ENCODE data around the gene MPHOSPH9. TPM values are rescaled to one million over a fixed set of nuclear protein-coding genes. Genes with fewer than 3 reads are reported as not detected.

Gene MPHOSPH9
- total RNA-seq, 2 experiments from 2014 or later: 148 to 149 TPM

- ATAC-seq (no peak), DNase-seq (no peak)
- Mint-ChIP-seq H3K36me3 (ENCODE audit: low read depth) (peaks cover 4% of the 10 kb centered on the region), H3K27me3 (ENCODE audit: low read depth) (no peaks in the 10 kb centered on the region), H3K4me1 (ENCODE audit: low read depth) (peaks cover 49% of the 10 kb centered on the region), H3K9me3 (ENCODE audit: insufficient read depth) (no peaks in the 10 kb centered on the region), H3K4me3 (no peak overlapping the region), H3K27ac (peak overlapping the region; percentile 68)
- POLR2A ChIA-PET: interaction anchor here (0.8 to 6.0 kb wide), 5 partner anchors 14 to 46 kb away, joined by 3 to 40 read pairs (median 5); no protein-coding TSS in a partner anchor
- CTCF ChIA-PET: interaction anchor here (0.6 to 3.7 kb wide), 6 partner anchors 8 to 46 kb away, joined by 3 to 32 read pairs (median 7); no protein-coding TSS in a partner anchor
Measured at GRCh38 chr12:123121670-123122069, 111.3 kb downstream of the MPHOSPH9 start.

GRCh38 chr12:123120452-123121166 lies 112.3 kb downstream of the MPHOSPH9 start:
- POLR2A ChIA-PET: interaction anchor here (0.8 to 6.0 kb wide), 9 partner anchors 11 to 45 kb away, joined by 3 to 40 read pairs (median 5); partner anchors contain the start of gene PITPNM2
- Mint-ChIP-seq H3K4me3 (peak overlapping the region; percentile 26), H3K27me3 (ENCODE audit: low read depth) (no peaks in the 10 kb centered on the region), H3K27ac (peak overlapping the region; percentile 93), H3K4me1 (ENCODE audit: low read depth) (peaks cover 47% of the 10 kb centered on the region), H3K36me3 (ENCODE audit: low read depth) (peaks cover 4% of the 10 kb centered on the region), H3K9me3 (ENCODE audit: insufficient read depth) (no peaks in the 10 kb centered on the region)
- peak; percentile 61 for ATAC-seq
- CTCF ChIA-PET: interaction anchor here (0.7 to 3.7 kb wide), 9 partner anchors 9 to 117 kb away, joined by 3 to 32 read pairs (median 7); no protein-coding TSS in a partner anchor
- peak; percentile 54 for DNase-seq

GRCh38 chr12:123119808-123120207 lies 113.1 kb downstream of the MPHOSPH9 start:
- ChIA-PET CTCF (interaction anchor here (0.7 to 3.7 kb wide), 8 partner anchors 12 to 118 kb away, joined by 3 to 32 read pairs (median 9); no protein-coding TSS in a partner anchor), POLR2A (interaction anchor here (0.8 to 6.0 kb wide), 6 partner anchors 12 to 113 kb away, joined by 3 to 40 read pairs (median 6); partner anchors contain the start of genes MPHOSPH9, MTRFR and PITPNM2)
- Mint-ChIP-seq H3K4me1 (ENCODE audit: low read depth) (peaks cover 53% of the 10 kb centered on the region), H3K4me3 (no peak overlapping the region), H3K27ac (peak overlapping the region; percentile 93), H3K27me3 (ENCODE audit: low read depth) (no peaks in the 10 kb centered on the region), H3K9me3 (ENCODE audit: insufficient read depth) (no peaks in the 10 kb centered on the region), H3K36me3 (ENCODE audit: low read depth) (peaks cover 4% of the 10 kb centered on the region)
- ATAC-seq: peak; percentile 70
- DNase-seq: peak; percentile 58

GRCh38 chr12:123118497-123118896 lies 114.4 kb downstream of the MPHOSPH9 start:
- ATAC-seq (no peak), DNase-seq (no peak)
- ChIA-PET CTCF (interaction anchor here (1.2 to 2.9 kb wide), 3 partner anchors 11 to 120 kb away, joined by 3 to 12 read pairs (median 4); no protein-coding TSS in a partner anchor), POLR2A (interaction anchor here (0.7 to 6.0 kb wide), 4 partner anchors 11 to 114 kb away, joined by 3 to 40 read pairs (median 17); partner anchors contain the start of genes MPHOSPH9 and MTRFR)
- Mint-ChIP-seq H3K27ac (no peak overlapping the region), H3K4me1 (ENCODE audit: low read depth) (peaks cover 57% of the 10 kb centered on the region), H3K4me3 (no peak overlapping the region), H3K9me3 (ENCODE audit: insufficient read depth) (no peaks in the 10 kb centered on the region), H3K27me3 (ENCODE audit: low read depth) (no peaks in the 10 kb centered on the region), H3K36me3 (ENCODE audit: low read depth) (peaks cover 4% of the 10 kb centered on the region)

- Mint-ChIP-seq H3K36me3 (ENCODE audit: low read depth) (peaks cover 4% of the 10 kb centered on the region), H3K27ac (peak overlapping the region; percentile 35), H3K27me3 (ENCODE audit: low read depth) (no peaks in the 10 kb centered on the region), H3K4me1 (ENCODE audit: low read depth) (peaks cover 51% of the 10 kb centered on the region), H3K9me3 (ENCODE audit: insufficient read depth) (no peaks in the 10 kb centered on the region), H3K4me3 (no peak overlapping the region)
- CTCF ChIA-PET: interaction anchor here (2.3 to 2.4 kb wide), 2 partner anchors 40 to 118 kb away, joined by 6 read pairs; partner anchors contain the start of genes MPHOSPH9 and MTRFR
- ATAC-seq: no peak
- POLR2A ChIA-PET: no interaction called here
- no peak for DNase-seq
Measured at GRCh38 chr12:123115409-123116121, 117.4 kb downstream of the MPHOSPH9 start.

GRCh38 chr12:123114304-123115083 lies 118.4 kb downstream of the MPHOSPH9 start:
- H3K27me3 Mint-ChIP-seq (ENCODE audit: low read depth): no peaks in the 10 kb centered on the region
- ChIA-PET POLR2A (interaction anchor here (0.8 kb wide), 1 partner anchor 19 kb away, joined by 3 read pairs; no protein-coding TSS in a partner anchor), CTCF (interaction anchor here (0.6 to 2.4 kb wide), 5 partner anchors 8 to 598 kb away, joined by 3 to 6 read pairs (median 4); partner anchors contain the start of genes ATP6V0A2, MPHOSPH9 and MTRFR)

GRCh38 chr12:123113026-123113425 lies 119.9 kb downstream of the MPHOSPH9 start:
- Mint-ChIP-seq H3K27me3 (ENCODE audit: low read depth) (no peaks in the 10 kb centered on the region), H3K4me3 (no peak overlapping the region), H3K9me3 (ENCODE audit: insufficient read depth) (no peaks in the 10 kb centered on the region), H3K36me3 (ENCODE audit: low read depth) (peaks cover 10% of the 10 kb centered on the region), H3K4me1 (ENCODE audit: low read depth) (peaks cover 47% of the 10 kb centered on the region), H3K27ac (no peak overlapping the region)
- DNase-seq (no peak), ATAC-seq (no peak)
- POLR2A ChIA-PET: interaction anchor here (1.3 kb wide), 1 partner anchor 38 kb away, joined by 3 read pairs; no protein-coding TSS in a partner anchor
- CTCF ChIA-PET: interaction anchor here (1.9 kb wide), 1 partner anchor 69 kb away, joined by 4 read pairs; no protein-coding TSS in a partner anchor

More at GRCh38 chr12:123114304-123115083, 118.4 kb downstream of the MPHOSPH9 start:
- peaks cover 8% of the 10 kb centered on the region for H3K36me3 Mint-ChIP-seq (ENCODE audit: low read depth)
- H3K27ac Mint-ChIP-seq: no peak overlapping the region
- no peak overlapping the region for H3K4me3 Mint-ChIP-seq
- no peak for ATAC-seq
- no peak for DNase-seq
- H3K4me1 Mint-ChIP-seq (ENCODE audit: low read depth): peaks cover 43% of the 10 kb centered on the region
- H3K9me3 Mint-ChIP-seq (ENCODE audit: insufficient read depth): no peaks in the 10 kb centered on the region

GRCh38 chr12:123111498-123112165 lies 121.3 kb downstream of the MPHOSPH9 start:
- ATAC-seq: peak; percentile 13

GRCh38 chr12:123109319-123109772 lies 123.6 kb downstream of the MPHOSPH9 start:
- Mint-ChIP-seq H3K4me1 (ENCODE audit: low read depth) (peaks cover 63% of the 10 kb centered on the region), H3K9me3 (ENCODE audit: insufficient read depth) (no peaks in the 10 kb centered on the region), H3K4me3 (no peak overlapping the region), H3K36me3 (ENCODE audit: low read depth) (peaks cover 31% of the 10 kb centered on the region), H3K27ac (no peak overlapping the region), H3K27me3 (ENCODE audit: low read depth) (no peaks in the 10 kb centered on the region)
- ATAC-seq (no peak), DNase-seq (no peak)
- POLR2A ChIA-PET: interaction anchor here (1.1 to 1.7 kb wide), 2 partner anchors 11 to 134 kb away, joined by 3 to 6 read pairs; partner anchors contain the start of gene OGFOD2
- CTCF ChIA-PET: interaction anchor here (4.9 kb wide), 1 partner anchor 34 kb away, joined by 28 read pairs; no protein-coding TSS in a partner anchor

More at GRCh38 chr12:123111498-123112165, 121.3 kb downstream of the MPHOSPH9 start:
- no peaks in the 10 kb centered on the region for H3K9me3 Mint-ChIP-seq (ENCODE audit: insufficient read depth)
- DNase-seq: peak; percentile 33
- ChIA-PET CTCF (interaction anchor here (1.9 kb wide), 1 partner anchor 68 kb away, joined by 4 read pairs; no protein-coding TSS in a partner anchor), POLR2A (interaction anchor here (0.6 to 1.3 kb wide), 2 partner anchors 37 to 269 kb away, joined by 3 read pairs; no protein-coding TSS in a partner anchor)
- peak overlapping the region; percentile 3 for H3K27ac Mint-ChIP-seq
- peaks cover 23% of the 10 kb centered on the region for H3K36me3 Mint-ChIP-seq (ENCODE audit: low read depth)
- no peak overlapping the region for H3K4me3 Mint-ChIP-seq
- peaks cover 61% of the 10 kb centered on the region for H3K4me1 Mint-ChIP-seq (ENCODE audit: low read depth)
- H3K27me3 Mint-ChIP-seq (ENCODE audit: low read depth): no peaks in the 10 kb centered on the region

- Mint-ChIP-seq H3K4me3 (no peak overlapping the region), H3K27ac (peak overlapping the region; percentile 98), H3K4me1 (ENCODE audit: low read depth) (peaks cover 63% of the 10 kb centered on the region), H3K27me3 (ENCODE audit: low read depth) (no peaks in the 10 kb centered on the region), H3K9me3 (ENCODE audit: insufficient read depth) (no peaks in the 10 kb centered on the region), H3K36me3 (ENCODE audit: low read depth) (peaks cover 31% of the 10 kb centered on the region)
- ChIA-PET CTCF (interaction anchor here (3.5 to 4.9 kb wide), 2 partner anchors 13 to 33 kb away, joined by 28 read pairs; no protein-coding TSS in a partner anchor), POLR2A (interaction anchor here (2.8 kb wide), 1 partner anchor 11 kb away, joined by 30 read pairs; no protein-coding TSS in a partner anchor)
- ATAC-seq: no peak
- no peak for DNase-seq
Measured at GRCh38 chr12:123108682-123109066, 124.3 kb downstream of the MPHOSPH9 start.
